KMS-11 (cell line): ENCODE measurements around the gene GARIN1A.
"Not testable (repeated sequence)": the region's sequence is repeated elsewhere in the genome, so short reads cannot be mapped to it uniquely, and the experiment has no call there.

Source experiments
- H2AFZ ChIP-seq: fragments of 200-600 bp; sonication (generic); 2 replicates; pipeline ENCODE4 v1.6.1; 2016; ENCODE audit warnings: antibody characterized with exemption, mixed run types, low read depth
- H3K27ac ChIP-seq: fragments of 200-600 bp; sonication (generic); 2 replicates; pipeline ENCODE4 v1.6.1; 2016; ENCODE audit warnings: mild to moderate bottlenecking, mixed run types
- H3K27me3 ChIP-seq: fragments of 200-600 bp; sonication (generic); 2 replicates; pipeline ENCODE4 v1.6.1; 2017; ENCODE audit warnings: mild to moderate bottlenecking, low read depth, mixed run types, moderate library complexity; ENCODE audit not compliant: insufficient read depth
- H3K36me3 ChIP-seq: fragments of 200-600 bp; sonication (generic); 2 replicates; pipeline ENCODE4 v1.6.1; 2017; ENCODE audit warnings: mild to moderate bottlenecking, mixed run types; ENCODE audit not compliant: insufficient read depth
- H3K4me1 ChIP-seq: fragments of 200-600 bp; sonication (generic); 2 replicates; pipeline ENCODE4 v1.6.1; 2016; ENCODE audit warnings: mild to moderate bottlenecking, low read depth, mixed run types; ENCODE audit not compliant: poor library complexity, severe bottlenecking
- H3K4me2 ChIP-seq: fragments of 200-600 bp; sonication (generic); 2 replicates; pipeline ENCODE4 v1.7.0; 2016; ENCODE audit warnings: mild to moderate bottlenecking, mixed run types
- H3K4me3 ChIP-seq: fragments of 200-600 bp; sonication (generic); IDR thresholded peaks from 2 replicates; pipeline ENCODE4 v1.6.1; 2017; ENCODE audit warnings: low read depth, low read length, mixed read lengths; ENCODE audit not compliant: insufficient read depth
- H3K79me2 ChIP-seq: fragments of 200-600 bp; sonication (generic); 2 replicates; pipeline ENCODE4 v1.6.1; 2016; ENCODE audit warnings: low read depth, mixed run types; ENCODE audit not compliant: insufficient read depth
- H3K9ac ChIP-seq: fragments of 200-600 bp; sonication (generic); 2 replicates; pipeline ENCODE4 v1.6.1; 2016; ENCODE audit warnings: mild to moderate bottlenecking, mixed run types
- H4K20me1 ChIP-seq: fragments of 200-600 bp; sonication (generic); 2 replicates; pipeline ENCODE4 v1.6.1; 2016; ENCODE audit warnings: mild to moderate bottlenecking, mixed run types; ENCODE audit not compliant: insufficient read depth
- TF ChIP-seq, protein P1 (sequence below): fragments of 200-600 bp; sonication (generic); conservative IDR thresholded peaks from 2 replicates; pipeline ENCODE4 v1.6.1; 2017; ENCODE audit warnings: low read depth, mild to moderate bottlenecking, antibody characterized with exemption, low read length, moderate library complexity, mixed read lengths

The GARIN1A gene

DNA sequence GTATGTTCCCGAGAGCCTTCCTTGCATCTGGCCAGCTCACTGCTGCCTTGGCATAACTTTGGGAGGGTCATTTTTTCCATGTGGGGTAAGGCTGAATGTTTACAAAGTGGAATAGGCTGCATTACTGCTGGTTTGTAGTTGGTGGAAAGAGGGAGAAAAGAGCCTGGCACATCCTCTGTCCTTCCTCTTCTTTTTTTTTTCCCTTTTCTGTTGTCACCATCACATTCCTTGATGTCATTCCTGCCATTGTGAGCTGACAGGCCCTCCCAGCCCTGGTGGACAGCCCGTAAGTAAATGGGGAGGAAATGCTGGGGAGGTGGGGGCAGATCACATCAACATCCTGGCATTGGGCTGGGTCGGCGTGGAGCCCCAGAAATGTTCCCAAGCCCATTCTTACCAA lies at the start of gene GARIN1A:
Gene GARIN1A, plus strand, starts transcription at position 301 of the 400 bp plus-strand sequence. CDS start 106 bp downstream, outside the sequence.
- Histone ChIP-seq H3K36me3 (no peaks in the 10 kb centered on the region), H3K4me3 (no peak within 1 kb of the TSS), H3K4me1 (no peaks in the 10 kb centered on the region), H2AFZ (no peak within 1 kb of the TSS), H3K27ac (no peak within 1 kb of the TSS), H4K20me1 (no peaks in the 10 kb centered on the region), H3K9ac (no peak within 1 kb of the TSS), H3K27me3 (no peaks in the 10 kb centered on the region; the same call in 1 of the 2 replicates), H3K4me2 (no peak within 1 kb of the TSS), H3K79me2 (no peaks in the 10 kb centered on the region)
- TF ChIP-seq, protein P1, sequence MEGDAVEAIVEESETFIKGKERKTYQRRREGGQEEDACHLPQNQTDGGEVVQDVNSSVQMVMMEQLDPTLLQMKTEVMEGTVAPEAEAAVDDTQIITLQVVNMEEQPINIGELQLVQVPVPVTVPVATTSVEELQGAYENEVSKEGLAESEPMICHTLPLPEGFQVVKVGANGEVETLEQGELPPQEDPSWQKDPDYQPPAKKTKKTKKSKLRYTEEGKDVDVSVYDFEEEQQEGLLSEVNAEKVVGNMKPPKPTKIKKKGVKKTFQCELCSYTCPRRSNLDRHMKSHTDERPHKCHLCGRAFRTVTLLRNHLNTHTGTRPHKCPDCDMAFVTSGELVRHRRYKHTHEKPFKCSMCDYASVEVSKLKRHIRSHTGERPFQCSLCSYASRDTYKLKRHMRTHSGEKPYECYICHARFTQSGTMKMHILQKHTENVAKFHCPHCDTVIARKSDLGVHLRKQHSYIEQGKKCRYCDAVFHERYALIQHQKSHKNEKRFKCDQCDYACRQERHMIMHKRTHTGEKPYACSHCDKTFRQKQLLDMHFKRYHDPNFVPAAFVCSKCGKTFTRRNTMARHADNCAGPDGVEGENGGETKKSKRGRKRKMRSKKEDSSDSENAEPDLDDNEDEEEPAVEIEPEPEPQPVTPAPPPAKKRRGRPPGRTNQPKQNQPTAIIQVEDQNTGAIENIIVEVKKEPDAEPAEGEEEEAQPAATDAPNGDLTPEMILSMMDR, result no peak

DNA sequence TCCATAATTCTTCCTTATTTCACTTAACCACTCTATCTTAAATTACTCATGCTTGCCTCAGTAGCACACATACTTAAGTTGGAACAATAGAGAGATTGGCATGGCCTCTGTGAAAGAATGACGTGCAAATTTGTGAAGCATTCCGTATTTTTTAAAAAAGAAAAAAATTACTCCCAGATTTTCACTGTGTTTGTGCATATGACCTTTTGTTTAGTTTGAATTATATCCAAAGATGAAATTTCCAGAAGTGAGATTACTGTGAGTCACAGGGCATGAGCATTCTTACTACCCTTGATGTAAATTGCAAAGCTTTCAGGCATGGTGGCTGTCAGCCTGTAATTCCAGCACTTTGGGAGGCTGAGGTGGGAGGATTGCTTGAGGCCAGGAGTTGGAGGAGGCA lies 45.0 kb upstream of the GARIN1A start:
- not testable (repeated sequence) for H3K4me2 ChIP-seq, H3K4me1 ChIP-seq, H3K79me2 ChIP-seq, H3K4me3 ChIP-seq, H3K27ac ChIP-seq, H2AFZ ChIP-seq, H4K20me1 ChIP-seq, H3K36me3 ChIP-seq, H3K9ac ChIP-seq, H3K27me3 ChIP-seq

DNA sequence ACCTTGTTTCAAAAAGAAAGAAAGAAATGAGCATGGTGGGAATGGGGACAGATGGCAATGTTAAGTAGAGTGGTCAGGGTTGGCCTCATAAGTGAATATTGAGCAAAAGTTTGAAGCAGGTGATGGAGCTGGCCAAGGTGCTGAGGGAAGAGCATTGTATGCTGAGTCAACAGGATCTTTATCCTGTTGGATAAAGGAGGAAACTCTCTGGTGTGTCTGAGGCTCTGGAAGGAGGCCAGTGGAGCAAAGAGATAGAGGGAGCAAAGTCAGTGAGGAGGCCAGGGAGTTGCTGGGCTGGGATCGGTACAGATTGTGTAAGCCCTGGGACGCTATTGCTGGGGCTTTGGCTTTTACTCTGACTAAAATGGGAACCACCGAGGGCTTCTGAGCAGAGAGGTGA lies 38.2 kb upstream of the GARIN1A start:
- H3K27me3 ChIP-seq, H3K4me1 ChIP-seq, H3K27ac ChIP-seq, H4K20me1 ChIP-seq, H3K4me3 ChIP-seq, H3K4me2 ChIP-seq, H2AFZ ChIP-seq, H3K9ac ChIP-seq, H3K79me2 ChIP-seq, H3K36me3 ChIP-seq: not testable (repeated sequence)

DNA sequence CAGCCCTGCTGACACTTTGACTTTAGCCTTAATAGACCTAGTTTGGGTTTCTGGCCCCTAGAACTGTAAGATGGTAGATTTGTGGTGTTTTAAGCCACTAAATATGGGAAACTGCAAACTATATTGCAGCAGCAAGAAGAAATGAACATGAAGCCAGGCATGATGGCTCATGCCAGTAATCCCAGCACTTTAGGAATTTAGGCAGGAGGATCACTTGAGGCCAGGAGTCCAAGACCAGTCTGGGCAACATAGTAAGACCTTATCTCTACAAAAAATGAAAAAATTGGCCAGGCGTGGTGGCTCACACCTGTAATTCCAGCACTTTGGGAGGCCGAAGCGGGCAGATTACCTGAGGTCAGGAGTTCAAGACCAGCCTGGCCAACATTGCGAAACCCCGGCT lies 26.9 kb upstream of the GARIN1A start:
- H3K4me1 ChIP-seq, H3K36me3 ChIP-seq, H2AFZ ChIP-seq, H3K27ac ChIP-seq, H3K4me3 ChIP-seq, H3K79me2 ChIP-seq, H3K27me3 ChIP-seq, H3K4me2 ChIP-seq, H4K20me1 ChIP-seq, H3K9ac ChIP-seq: not testable (repeated sequence)

DNA sequence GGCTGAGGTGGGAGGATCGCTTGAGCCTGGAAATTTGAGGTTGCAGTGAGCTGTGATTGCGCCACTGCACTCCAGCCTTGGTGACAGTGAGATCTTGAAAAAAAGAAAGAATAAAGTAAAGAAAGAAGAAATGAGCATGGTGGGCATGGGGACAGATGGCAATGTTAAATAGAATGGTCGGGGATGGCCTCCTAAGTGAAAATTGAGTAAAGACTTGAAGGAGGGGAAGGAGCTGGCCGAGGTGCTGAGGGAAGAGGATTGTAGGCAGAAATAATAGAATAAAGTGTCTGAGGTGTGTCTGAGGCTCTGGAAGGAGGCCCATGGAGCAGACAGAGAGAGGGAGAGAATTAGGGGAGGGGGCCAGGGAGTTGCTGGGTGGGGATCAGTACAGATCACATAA lies 26.2 kb upstream of the GARIN1A start:
- H3K79me2 ChIP-seq, H2AFZ ChIP-seq, H4K20me1 ChIP-seq, H3K27me3 ChIP-seq, H3K27ac ChIP-seq, H3K4me3 ChIP-seq, H3K4me1 ChIP-seq, H3K36me3 ChIP-seq, H3K9ac ChIP-seq, H3K4me2 ChIP-seq: not testable (repeated sequence)

DNA sequence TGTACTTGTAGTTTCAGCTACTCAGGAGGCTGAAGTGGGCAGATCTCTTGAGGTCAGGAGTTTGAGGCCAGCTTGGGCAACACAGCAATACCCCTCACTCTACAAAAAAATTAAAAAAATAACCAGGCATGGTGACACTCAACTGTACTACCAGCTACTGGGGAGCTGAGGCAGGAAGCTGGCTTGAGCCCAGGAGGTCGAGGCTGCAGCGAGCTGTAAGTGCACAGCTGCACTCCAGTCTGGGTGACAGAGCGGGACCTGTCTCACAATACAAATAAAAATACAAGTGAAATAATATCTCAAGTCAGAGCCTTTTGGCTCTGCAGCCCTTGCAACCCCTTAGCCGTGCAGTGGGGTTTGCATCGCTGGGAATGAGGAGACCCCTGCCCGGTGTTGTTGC lies 25.2 kb upstream of the GARIN1A start:
- H3K9ac ChIP-seq, H3K79me2 ChIP-seq, H3K4me1 ChIP-seq, H4K20me1 ChIP-seq, H3K4me2 ChIP-seq, H3K36me3 ChIP-seq, H2AFZ ChIP-seq, H3K27ac ChIP-seq, H3K4me3 ChIP-seq, H3K27me3 ChIP-seq: not testable (repeated sequence)

DNA sequence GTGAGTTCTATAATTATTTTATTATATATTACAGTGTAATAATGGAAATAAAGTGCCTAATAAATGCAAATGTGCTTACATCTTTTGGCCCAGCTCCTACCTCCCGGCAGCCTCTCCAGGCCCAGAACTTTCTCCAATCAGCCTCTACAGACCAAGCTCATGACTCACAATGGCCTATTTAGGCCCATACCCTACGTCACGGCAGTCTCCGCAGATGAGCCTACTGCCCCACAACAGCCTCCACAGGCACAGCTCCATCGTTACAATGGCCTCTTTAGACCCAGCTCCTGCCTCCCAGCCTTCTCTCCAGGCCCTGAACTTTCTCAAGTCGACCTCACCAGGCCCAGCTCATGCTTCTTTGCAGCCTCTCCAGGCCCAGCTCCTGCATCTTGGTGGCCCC lies 21.0 kb upstream of the GARIN1A start:
- H3K27ac ChIP-seq, H4K20me1 ChIP-seq, H2AFZ ChIP-seq, H3K79me2 ChIP-seq, H3K36me3 ChIP-seq, H3K9ac ChIP-seq, H3K4me1 ChIP-seq, H3K4me3 ChIP-seq, H3K4me2 ChIP-seq, H3K27me3 ChIP-seq: not testable (repeated sequence)

DNA sequence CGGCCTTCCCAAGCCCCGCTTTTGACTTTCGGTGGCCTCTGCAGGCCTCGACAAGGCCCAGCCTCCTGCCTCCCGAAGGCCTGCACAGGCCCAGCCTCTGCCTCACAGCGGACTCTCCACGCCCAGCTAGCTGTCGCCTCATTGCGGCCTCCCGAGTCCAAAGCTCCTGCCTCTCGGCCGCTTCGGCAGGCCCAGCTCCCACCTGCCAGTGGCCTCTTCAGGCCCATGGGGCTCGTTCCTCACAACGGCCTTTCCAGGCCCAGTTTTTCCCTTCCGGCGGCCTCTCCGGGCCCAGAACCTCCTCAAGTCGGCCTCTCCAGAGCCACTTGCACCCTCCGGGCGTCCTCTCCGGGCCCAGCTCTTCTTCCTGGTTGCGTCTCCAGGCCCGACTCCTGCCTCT lies 19.5 kb upstream of the GARIN1A start:
- H3K27me3 ChIP-seq, H3K79me2 ChIP-seq, H4K20me1 ChIP-seq, H3K9ac ChIP-seq, H3K4me1 ChIP-seq, H3K4me3 ChIP-seq, H2AFZ ChIP-seq, H3K4me2 ChIP-seq, H3K27ac ChIP-seq, H3K36me3 ChIP-seq: not testable (repeated sequence)

DNA sequence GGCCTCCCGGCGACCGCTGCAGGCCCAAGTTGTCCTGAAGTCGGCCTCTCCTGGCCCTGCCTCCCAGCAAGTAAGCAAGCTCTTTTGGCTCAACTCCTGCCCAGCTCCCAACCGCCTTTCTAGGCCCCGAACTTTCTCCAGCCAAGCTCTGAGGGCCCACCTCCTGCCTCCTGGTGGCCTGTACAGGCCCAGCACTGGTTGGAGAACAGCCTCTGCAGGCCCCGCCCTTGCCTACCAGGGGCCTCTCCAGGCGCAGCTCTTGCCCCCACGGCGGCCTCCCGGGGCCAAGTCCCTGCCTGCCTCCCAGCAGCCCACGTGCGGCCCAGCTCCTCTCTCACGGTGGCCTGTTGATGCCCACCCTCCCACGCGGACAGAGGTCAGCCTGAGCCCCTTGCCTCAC lies 18.9 kb upstream of the GARIN1A start:
- not testable (repeated sequence) for H4K20me1 ChIP-seq, H3K4me1 ChIP-seq, H3K4me2 ChIP-seq, H3K9ac ChIP-seq, H3K4me3 ChIP-seq, H3K36me3 ChIP-seq, H2AFZ ChIP-seq, H3K79me2 ChIP-seq, H3K27ac ChIP-seq, H3K27me3 ChIP-seq

DNA sequence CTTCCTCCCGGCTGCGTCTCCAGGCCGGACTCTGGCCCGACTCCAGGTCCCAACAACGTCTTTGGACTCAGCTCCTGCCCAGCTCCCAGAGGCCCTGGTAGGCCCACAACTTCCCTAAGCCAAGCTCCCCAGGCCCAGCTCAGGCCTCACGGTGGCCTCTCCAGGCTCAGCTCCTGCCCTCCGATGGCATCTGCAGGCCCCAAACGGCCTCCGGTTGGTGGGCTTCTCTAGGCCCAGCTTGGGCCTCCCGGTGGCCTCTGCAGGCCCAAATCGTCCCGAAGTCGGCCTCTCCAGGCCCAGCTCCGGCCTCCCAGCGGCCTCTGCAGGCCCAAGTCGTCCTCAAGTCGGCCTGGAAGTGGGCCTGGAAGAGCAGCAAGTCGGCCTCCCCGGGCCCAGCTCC lies 18.0 kb upstream of the GARIN1A start:
- not testable (repeated sequence) for H4K20me1 ChIP-seq, H3K4me1 ChIP-seq, H3K27ac ChIP-seq, H3K9ac ChIP-seq, H3K36me3 ChIP-seq, H2AFZ ChIP-seq, H3K4me2 ChIP-seq, H3K27me3 ChIP-seq, H3K4me3 ChIP-seq, H3K79me2 ChIP-seq
